K562 (cell line): Measurements from ENCODE around the gene CHST15. TPM values are rescaled to one million over a fixed set of nuclear protein-coding genes. Genes with fewer than 3 reads are reported as not detected.

Experiments used
- BCL6 ChIP-seq: fragments of 250-450 bp; sonication (Bioruptor Pico); IDR thresholded peaks from 2 replicates; pipeline ENCODE4 v1.4.0; 2020
- ELF1 ChIP-seq: fragments of 200-800 bp; sonication (Bioruptor generic); IDR thresholded peaks from 2 replicates; pipeline ENCODE4 v1.6.1; 2016; ENCODE audit warnings: missing genetic modification characterization, missing compliant biosample characterization
- HES1 ChIP-seq: fragments of 450-650 bp; IDR thresholded peaks from 2 replicates; pipeline ENCODE4 v1.6.1; 2016; ENCODE audit warnings: low read depth, mild to moderate bottlenecking, moderate library complexity
- HMGN3 ChIP-seq: IDR thresholded peaks from 2 replicates; pipeline ENCODE4 v1.6.1; 2011; ENCODE audit warnings: borderline replicate concordance, low read depth, mild to moderate bottlenecking, mixed read lengths, low read length; ENCODE audit not compliant: insufficient read length; ENCODE audit errors: extremely low read depth
- HSF4 ChIP-seq: fragments of 250-450 bp; sonication (Bioruptor Pico); IDR thresholded peaks from 2 replicates; pipeline ENCODE4 v2.1.2; 2022; ENCODE audit warnings: mild to moderate bottlenecking, moderate library complexity, borderline replicate concordance
- KAT7 ChIP-seq: sonication (generic); formaldehyde crosslinking; IDR thresholded peaks from 2 replicates; pipeline ENCODE4 v1.8.0; 2022; ENCODE audit warnings: missing genetic modification reagents, mild to moderate bottlenecking, borderline replicate concordance
- MAZ ChIP-seq, 2 experiments: fragments of 450-650 bp in 1 of 2; sonication (generic) in 1 of 2; formaldehyde crosslinking; IDR thresholded peaks in 1 of 2; conservative IDR thresholded peaks in 1 of 2; 2 replicates each; pipeline versions ENCODE4 v1.4.0 to v1.5.0; 2020; ENCODE audit warnings: mild to moderate bottlenecking in 1 of 2, missing genetic modification reagents in 1 of 2
- NONO ChIP-seq, 2 experiments: fragments of 200-400 bp in 1 of 2; fragments of 450-650 bp in 1 of 2; formaldehyde crosslinking in 1 of 2; IDR thresholded peaks; 2 replicates each; pipeline ENCODE4 v1.6.1; 2017; ENCODE audit warnings: low read depth in 2 of 2, mild to moderate bottlenecking in 2 of 2, moderate library complexity in 2 of 2, low read length in 1 of 2
- NR2C2 ChIP-seq, 2 experiments: fragments of 200-800 bp in 1 of 2; sonication (Bioruptor generic) in 1 of 2; sonication (generic) in 1 of 2; formaldehyde crosslinking in 1 of 2; IDR thresholded peaks; 2 replicates each; pipeline versions ENCODE4 v1.6.1 to v1.8.0; 2016 to 2022; ENCODE audit warnings: mild to moderate bottlenecking in 1 of 2, missing compliant biosample characterization in 1 of 2, missing genetic modification characterization in 1 of 2, missing genetic modification reagents in 1 of 2
- SAFB ChIP-seq: fragments of 200-400 bp; formaldehyde crosslinking; IDR thresholded peaks from 2 replicates; pipeline ENCODE4 v1.6.1; 2017; ENCODE audit warnings: low read depth, low read length, borderline replicate concordance
- ZC3H4 ChIP-seq: sonication (generic); formaldehyde crosslinking; IDR thresholded peaks from 2 replicates; pipeline ENCODE4 v1.9.0; 2021; ENCODE audit warnings: missing genetic modification reagents, borderline replicate concordance
- ZNF3 ChIP-seq: fragments of 250-450 bp; sonication (Bioruptor Pico); IDR thresholded peaks from 2 replicates; pipeline ENCODE4 v1.5.0; 2021; ENCODE audit warnings: mild to moderate bottlenecking, moderate library complexity
- polyA plus RNA-seq, 8 experiments: library from polyadenylated mRNA; depleted of rRNA in 4 of 8; stranded (reverse) in 5 of 8; unstranded in 3 of 8; fragments of >200 nt; fragmentation: Nextera tagmentation in 2 of 8; fragmentation: Illumina TruSeq in 1 of 8; extraction: Ambion mirVana in 2 of 8; extraction: Trizol in 1 of 8; gene quantifications; 2 replicates each; pipeline versions ENCODE4 v1.2.1 to v1.2.3, GENCODE V29; 2011 to 2014; ENCODE audit warnings: inconsistent platforms in 1 of 8, missing spikeins in 1 of 8
- total RNA-seq, 7 experiments: library from RNA; depleted of rRNA in 6 of 7; stranded (reverse); fragments of >200 nt in 6 of 7; fragmentation: Illumina TruSeq in 2 of 7; extraction: Trizol in 2 of 7; gene quantifications; 2 replicates each; pipeline versions ENCODE4 v1.2.1 to v1.2.3, GENCODE V29; 2011 to 2021; ENCODE audit warnings: low replicate concordance in 1 of 7

CHST15 gene
- total and polyA plus RNA-seq, 9 of the 15 experiments (the other 6 are each of a cell fraction or from before 2014, with no cell fraction given), result 0.04 to 0.16 (median 0.08) TPM

- TF ChIP-seq HSF4 (CRISPR knock-in tag) (no peak), HES1 (no peak), KAT7 (no peak), NR2C2 (CRISPR knock-in tag; IDR thresholded peaks at IDR 0.05) (no peak), NR2C2 (tag; IDR thresholded peaks at IDR 0.05) (no peak), MAZ (CRISPR knock-in tag; conservative IDR thresholded peaks at IDR 0.05 in 1 of 2, IDR thresholded peaks at IDR 0.05 in 1 of 2) (no peak), HMGN3 (no peak), SAFB (no peak), NONO (IDR thresholded peaks at IDR 0.05; ENCODE audit: low read depth in 2 of 2, low read length in 1 of 2) (no peak), ZNF3 (no peak), ZC3H4 (CRISPR knock-in tag) (no peak), BCL6 (CRISPR knock-in tag) (no peak), ELF1 (tag) (no peak)
Measured at GRCh38 chr10:124032087-124032935, 61.1 kb downstream of the CHST15 start (continued).
